ENCODE measurements around the gene FAM25A.
"Not testable (repeated sequence)": the region's sequence is repeated elsewhere in the genome, so short reads cannot be mapped to it uniquely, and the experiment has no call there.

Gene FAM25A

GRCh38 chr10:87020056-87020455, at the start of gene FAM25A:
FAM25A (plus strand) TSS chr10:87020294; CDS start chr10:87020325, 31 bp downstream.
- not testable (repeated sequence) for DNase-seq

GRCh38 chr10:86970982-86971231, 49.2 kb upstream of the FAM25A start:
- DNase-seq: no peak

- DNase-seq: no peak
Observed at GRCh38 chr10:86971232-86971991, 48.7 kb upstream of the FAM25A start.

- DNase-seq: no peak
Observed at GRCh38 chr10:86972613-86973380, 47.3 kb upstream of the FAM25A start.

GRCh38 chr10:86974484-86974883, 45.6 kb upstream of the FAM25A start:
- DNase-seq: no peak

- DNase-seq: no peak
Observed at GRCh38 chr10:86976362-86977056, 43.6 kb upstream of the FAM25A start.

GRCh38 chr10:86978457-86978856, 41.6 kb upstream of the FAM25A start:
- not testable (repeated sequence) for DNase-seq

- no peak for DNase-seq
Observed at GRCh38 chr10:86979296-86979818, 40.7 kb upstream of the FAM25A start.

- no peak for DNase-seq
Observed at GRCh38 chr10:86979977-86980448, 40.1 kb upstream of the FAM25A start.

- DNase-seq: not testable (repeated sequence)
Observed at GRCh38 chr10:86981020-86981419, 39.1 kb upstream of the FAM25A start.

- DNase-seq: no peak
Observed at GRCh38 chr10:86981716-86982115, 38.4 kb upstream of the FAM25A start.

- not testable (repeated sequence) for DNase-seq
Observed at GRCh38 chr10:86984498-86984897, 35.6 kb upstream of the FAM25A start.

GRCh38 chr10:86988520-86988919, 31.6 kb upstream of the FAM25A start:
- no peak for DNase-seq

GRCh38 chr10:86991362-86991761, 28.7 kb upstream of the FAM25A start:
- not testable (repeated sequence) for DNase-seq

- no peak for DNase-seq
Observed at GRCh38 chr10:86992456-86992855, 27.6 kb upstream of the FAM25A start.

GRCh38 chr10:86992929-86993328, 27.2 kb upstream of the FAM25A start:
- no peak for DNase-seq

- not testable (repeated sequence) for DNase-seq
Observed at GRCh38 chr10:86999802-87000403, 20.2 kb upstream of the FAM25A start.

- DNase-seq: no peak
Observed at GRCh38 chr10:87000491-87000890, 19.6 kb upstream of the FAM25A start.

- not testable (repeated sequence) for DNase-seq
Observed at GRCh38 chr10:87007124-87007523, 13.0 kb upstream of the FAM25A start.

- DNase-seq: not testable (repeated sequence)
Observed at GRCh38 chr10:87007674-87008073, 12.4 kb upstream of the FAM25A start.

GRCh38 chr10:87008303-87008702, 11.8 kb upstream of the FAM25A start:
- not testable (repeated sequence) for DNase-seq

GRCh38 chr10:87009134-87009696, 10.9 kb upstream of the FAM25A start:
- DNase-seq: not testable (repeated sequence)

- DNase-seq: not testable (repeated sequence)
Observed at GRCh38 chr10:87013528-87013927, 6.6 kb upstream of the FAM25A start.
